ENCODE measurements around the gene BTBD19. TPM values are rescaled to one million over a fixed set of nuclear protein-coding genes. Genes with fewer than 3 reads are reported as not detected.

BTBD19 gene
- total RNA-seq, 1 donor from 2014 or later: 26.7 TPM

DNA sequence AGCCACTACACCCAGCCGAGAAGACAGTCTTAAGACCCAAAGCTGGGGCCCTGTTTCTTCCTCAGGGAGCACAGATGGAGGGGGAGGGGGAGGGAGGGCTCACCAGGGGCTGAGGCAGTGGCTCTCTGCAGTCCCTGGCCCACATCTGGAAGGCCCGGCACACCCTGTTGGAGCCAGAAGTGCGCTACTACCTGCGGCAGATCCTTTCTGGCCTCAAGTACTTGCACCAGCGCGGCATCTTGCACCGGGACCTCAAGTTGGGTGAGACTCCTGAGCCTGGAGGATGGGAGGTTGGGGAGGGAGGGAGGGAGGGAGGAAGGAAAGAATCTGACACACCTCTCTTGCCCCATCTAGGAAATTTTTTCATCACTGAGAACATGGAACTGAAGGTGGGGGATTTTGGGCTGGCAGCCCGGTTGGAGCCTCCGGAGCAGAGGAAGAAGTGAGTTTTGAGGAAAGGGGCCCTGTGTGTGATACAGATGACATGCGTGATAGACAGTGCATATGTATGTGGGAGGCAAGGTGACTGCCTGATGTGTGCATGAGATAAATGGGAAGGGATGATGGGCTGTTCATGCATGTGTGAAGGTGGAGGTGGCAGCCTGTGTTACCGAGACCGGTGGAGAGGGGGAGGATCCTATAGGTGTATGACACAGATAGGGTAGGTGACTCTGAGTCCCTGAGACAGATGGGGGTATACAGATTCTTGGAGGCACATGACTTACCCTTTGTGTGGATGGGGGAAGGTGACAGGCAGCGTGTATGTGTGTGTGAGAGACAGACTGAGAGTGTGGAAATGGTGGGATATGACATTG lies 6.6 kb upstream of the BTBD19 start:
- TF ChIP-seq, protein P1, sequence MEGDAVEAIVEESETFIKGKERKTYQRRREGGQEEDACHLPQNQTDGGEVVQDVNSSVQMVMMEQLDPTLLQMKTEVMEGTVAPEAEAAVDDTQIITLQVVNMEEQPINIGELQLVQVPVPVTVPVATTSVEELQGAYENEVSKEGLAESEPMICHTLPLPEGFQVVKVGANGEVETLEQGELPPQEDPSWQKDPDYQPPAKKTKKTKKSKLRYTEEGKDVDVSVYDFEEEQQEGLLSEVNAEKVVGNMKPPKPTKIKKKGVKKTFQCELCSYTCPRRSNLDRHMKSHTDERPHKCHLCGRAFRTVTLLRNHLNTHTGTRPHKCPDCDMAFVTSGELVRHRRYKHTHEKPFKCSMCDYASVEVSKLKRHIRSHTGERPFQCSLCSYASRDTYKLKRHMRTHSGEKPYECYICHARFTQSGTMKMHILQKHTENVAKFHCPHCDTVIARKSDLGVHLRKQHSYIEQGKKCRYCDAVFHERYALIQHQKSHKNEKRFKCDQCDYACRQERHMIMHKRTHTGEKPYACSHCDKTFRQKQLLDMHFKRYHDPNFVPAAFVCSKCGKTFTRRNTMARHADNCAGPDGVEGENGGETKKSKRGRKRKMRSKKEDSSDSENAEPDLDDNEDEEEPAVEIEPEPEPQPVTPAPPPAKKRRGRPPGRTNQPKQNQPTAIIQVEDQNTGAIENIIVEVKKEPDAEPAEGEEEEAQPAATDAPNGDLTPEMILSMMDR (IDR thresholded peaks at IDR 0.05; ENCODE audit: unreplicated experiment): no peak
- H3K27ac Mint-ChIP-seq: no peak overlapping the region
- peaks cover 8% of the 10 kb centered on the region for H3K27me3 Mint-ChIP-seq
- DNase-seq (ENCODE audit: low spot score, unreplicated experiment): no peak
- H3K9me3 Mint-ChIP-seq (ENCODE audit: low read depth): no peaks in the 10 kb centered on the region
- H3K4me3 Mint-ChIP-seq (ENCODE audit: low read depth): peak overlapping the region; percentile 72
- H3K36me3 Mint-ChIP-seq (ENCODE audit: insufficient read depth): peaks cover 7% of the 10 kb centered on the region
- H3K4me1 Mint-ChIP-seq (ENCODE audit: low read depth): peaks cover 16% of the 10 kb centered on the region

DNA sequence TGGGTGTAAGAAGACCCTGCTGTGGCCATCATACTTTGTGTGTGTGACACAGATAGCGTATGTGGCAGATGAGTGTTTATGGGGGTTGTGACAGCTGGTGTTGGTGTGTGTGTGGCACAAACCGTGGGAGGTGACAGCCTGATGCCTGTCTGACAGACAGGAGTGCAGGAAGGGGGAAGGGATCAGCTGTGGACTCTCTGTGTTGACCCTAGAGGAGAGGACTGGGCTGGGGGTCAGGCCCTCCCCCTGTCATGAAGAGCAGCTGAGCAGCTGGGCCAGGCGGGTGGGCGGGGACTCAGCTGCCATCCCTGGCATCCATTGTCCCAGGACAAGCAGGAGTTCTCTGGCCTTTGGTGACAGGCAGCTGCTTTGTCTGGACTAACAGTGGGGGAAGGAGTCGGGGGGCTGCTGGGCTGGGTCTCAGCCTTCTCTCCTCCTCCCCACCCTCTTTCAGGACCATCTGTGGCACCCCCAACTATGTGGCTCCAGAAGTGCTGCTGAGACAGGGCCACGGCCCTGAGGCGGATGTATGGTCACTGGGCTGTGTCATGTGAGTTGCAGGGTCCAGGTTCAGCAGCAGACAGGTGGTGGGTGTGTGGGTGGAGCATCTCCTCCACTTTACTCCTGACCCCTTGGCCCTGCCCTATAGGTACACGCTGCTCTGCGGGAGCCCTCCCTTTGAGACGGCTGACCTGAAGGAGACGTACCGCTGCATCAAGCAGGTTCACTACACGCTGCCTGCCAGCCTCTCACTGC lies 5.8 kb upstream of the BTBD19 start:
- no peak for DNase-seq (ENCODE audit: low spot score, unreplicated experiment)
- no peaks in the 10 kb centered on the region for H3K9me3 Mint-ChIP-seq (ENCODE audit: low read depth)
- H3K27ac Mint-ChIP-seq: peak overlapping the region; percentile 73
- H3K27me3 Mint-ChIP-seq: peaks cover 8% of the 10 kb centered on the region
- H3K4me1 Mint-ChIP-seq (ENCODE audit: low read depth): peaks cover 24% of the 10 kb centered on the region
- peak overlapping the region; percentile 60 for H3K4me3 Mint-ChIP-seq (ENCODE audit: low read depth)
- TF ChIP-seq, protein P1 (IDR thresholded peaks at IDR 0.05; ENCODE audit: unreplicated experiment): no peak
- peaks cover 7% of the 10 kb centered on the region for H3K36me3 Mint-ChIP-seq (ENCODE audit: insufficient read depth)

DNA sequence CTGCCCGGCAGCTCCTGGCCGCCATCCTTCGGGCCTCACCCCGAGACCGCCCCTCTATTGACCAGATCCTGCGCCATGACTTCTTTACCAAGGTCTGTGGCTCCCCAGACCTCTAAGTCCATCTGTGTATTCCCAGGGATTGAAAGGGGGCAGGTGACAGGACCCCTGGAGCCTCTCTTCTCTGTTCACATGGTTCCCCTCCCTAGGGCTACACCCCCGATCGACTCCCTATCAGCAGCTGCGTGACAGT lies 5.3 kb upstream of the BTBD19 start:
- H3K4me1 Mint-ChIP-seq (ENCODE audit: low read depth): peaks cover 29% of the 10 kb centered on the region
- peaks cover 8% of the 10 kb centered on the region for H3K27me3 Mint-ChIP-seq
- H3K27ac Mint-ChIP-seq: peak overlapping the region; percentile 73

DNA sequence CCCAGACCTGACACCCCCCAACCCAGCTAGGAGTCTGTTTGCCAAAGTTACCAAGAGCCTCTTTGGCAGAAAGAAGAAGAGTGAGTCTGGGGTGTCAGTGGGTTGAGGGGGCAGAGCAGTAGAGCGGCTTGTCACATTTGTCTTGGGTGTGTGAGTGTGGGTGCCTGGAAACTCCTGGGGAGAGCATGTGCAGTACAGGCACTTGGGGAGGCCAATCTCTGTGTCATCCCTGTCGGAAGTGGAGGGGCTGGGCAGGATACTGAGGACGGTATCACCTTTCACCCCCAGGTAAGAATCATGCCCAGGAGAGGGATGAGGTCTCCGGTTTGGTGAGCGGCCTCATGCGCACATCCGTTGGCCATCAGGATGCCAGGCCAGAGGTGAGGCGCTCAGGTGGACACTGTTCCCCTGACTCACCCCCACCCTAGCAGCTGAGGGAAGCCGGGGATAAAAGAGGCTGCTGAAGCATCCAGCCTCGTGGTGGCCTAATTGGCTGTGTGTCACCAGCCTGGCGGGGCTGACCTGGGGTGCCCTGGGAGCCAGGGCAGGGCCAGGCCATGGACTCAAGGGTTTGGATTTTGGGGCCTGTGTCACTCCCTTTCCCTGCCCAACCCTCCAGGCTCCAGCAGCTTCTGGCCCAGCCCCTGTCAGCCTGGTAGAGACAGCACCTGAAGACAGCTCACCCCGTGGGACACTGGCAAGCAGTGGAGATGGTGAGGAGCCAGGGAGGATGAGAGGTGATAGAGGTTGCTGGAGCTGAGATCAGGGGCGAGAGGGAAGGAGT lies 4.8 kb upstream of the BTBD19 start:
- DNase-seq (ENCODE audit: low spot score, unreplicated experiment): no peak
- Mint-ChIP-seq H3K4me1 (ENCODE audit: low read depth) (peaks cover 33% of the 10 kb centered on the region), H3K9me3 (ENCODE audit: low read depth) (no peaks in the 10 kb centered on the region), H3K4me3 (ENCODE audit: low read depth) (no peak overlapping the region), H3K36me3 (ENCODE audit: insufficient read depth) (peaks cover 7% of the 10 kb centered on the region), H3K27ac (peak overlapping the region; percentile 73), H3K27me3 (peaks cover 8% of the 10 kb centered on the region)
- TF ChIP-seq, protein P1 (IDR thresholded peaks at IDR 0.05; ENCODE audit: unreplicated experiment): no peak

More for the DNA sequence above, 5.3 kb upstream of the BTBD19 start:
- no peak overlapping the region for H3K4me3 Mint-ChIP-seq (ENCODE audit: low read depth)
- H3K9me3 Mint-ChIP-seq (ENCODE audit: low read depth): no peaks in the 10 kb centered on the region
- TF ChIP-seq, protein P1 (IDR thresholded peaks at IDR 0.05; ENCODE audit: unreplicated experiment): no peak
- H3K36me3 Mint-ChIP-seq (ENCODE audit: insufficient read depth): peaks cover 7% of the 10 kb centered on the region
- DNase-seq (ENCODE audit: low spot score, unreplicated experiment): no peak

Data from progenitor cell of endocrine pancreas (in vitro differentiated cells).